NCI-H2196 treated with DMSO at 0.1 percent for 48 hours (cell line): ENCODE measurements around the gene MTHFD2.
"Not testable (repeated sequence)": the region's sequence is repeated elsewhere in the genome, so short reads cannot be mapped to it uniquely, and the experiment has no call there.

Experiments used
- DNase-seq: peaks from one replicate; lab custom pipeline; 2025; ENCODE audit not compliant: unreplicated experiment; lab: John Stamatoyannopoulos, UW

The MTHFD2 gene

DNA sequence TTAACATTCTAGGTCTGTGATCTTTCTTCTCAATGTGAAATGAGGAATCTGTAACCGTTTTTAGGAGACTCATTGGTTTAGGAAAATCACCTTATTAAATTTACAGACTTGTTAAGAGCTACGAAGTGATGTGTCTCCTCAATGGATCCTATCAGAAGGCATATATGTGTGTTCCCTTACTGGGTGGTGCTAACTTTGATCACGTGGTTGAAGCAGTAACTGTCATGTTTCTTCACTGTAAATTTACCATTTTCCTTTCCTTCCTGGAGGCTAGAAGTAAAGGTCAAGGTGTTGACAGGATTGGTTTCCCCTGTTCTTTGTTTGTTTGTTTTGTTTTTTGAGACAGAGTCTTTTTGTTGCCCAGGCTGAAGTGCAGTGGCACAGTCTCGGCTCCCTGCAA, 1.4 kb upstream of the MTHFD2 start:
- DNase-seq: no peak

DNA sequence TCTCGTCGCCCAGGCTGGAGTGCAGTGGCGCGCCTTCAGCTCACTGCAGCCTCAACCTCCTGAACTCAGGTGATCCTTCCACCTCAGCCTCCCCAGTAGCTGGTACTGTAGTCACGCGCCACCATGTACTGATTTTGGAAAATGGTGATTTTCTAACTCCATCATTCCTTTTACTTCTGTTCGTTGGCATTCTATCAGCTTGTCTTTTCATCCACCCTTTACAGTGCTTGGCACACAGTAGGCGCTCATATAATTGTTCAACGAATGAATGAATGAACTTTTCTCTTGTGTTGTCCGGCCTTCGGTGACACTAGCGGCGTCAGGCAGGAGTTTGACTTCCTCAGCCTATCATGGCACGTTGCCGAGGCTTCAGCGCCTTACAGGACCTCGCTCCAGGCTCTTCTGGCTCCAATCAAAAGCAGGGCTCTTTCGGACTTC, 373 bp upstream of the MTHFD2 start:
- DNase-seq: no peak

DNA sequence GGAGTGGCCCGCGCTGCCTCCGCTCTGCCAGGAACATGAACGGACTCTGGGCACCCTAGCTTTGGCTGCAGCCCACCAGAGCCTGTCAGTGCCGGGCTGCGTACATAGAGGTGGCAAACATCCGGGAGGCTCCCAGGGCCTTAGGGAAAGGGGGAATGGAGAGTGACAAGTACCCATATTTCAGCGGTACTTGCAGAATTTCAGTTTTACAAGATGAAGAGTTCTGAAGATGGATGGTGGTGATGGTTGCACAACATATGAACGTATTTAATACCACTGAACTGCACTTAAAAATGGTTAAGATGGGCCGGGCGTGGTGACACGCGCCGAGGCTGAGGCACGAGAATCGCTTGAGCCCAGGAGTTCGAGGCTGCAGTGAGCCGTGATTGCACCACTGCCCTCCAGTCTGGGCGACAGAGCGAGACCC, 873 bp downstream of the MTHFD2 start:
- no peak for DNase-seq

DNA sequence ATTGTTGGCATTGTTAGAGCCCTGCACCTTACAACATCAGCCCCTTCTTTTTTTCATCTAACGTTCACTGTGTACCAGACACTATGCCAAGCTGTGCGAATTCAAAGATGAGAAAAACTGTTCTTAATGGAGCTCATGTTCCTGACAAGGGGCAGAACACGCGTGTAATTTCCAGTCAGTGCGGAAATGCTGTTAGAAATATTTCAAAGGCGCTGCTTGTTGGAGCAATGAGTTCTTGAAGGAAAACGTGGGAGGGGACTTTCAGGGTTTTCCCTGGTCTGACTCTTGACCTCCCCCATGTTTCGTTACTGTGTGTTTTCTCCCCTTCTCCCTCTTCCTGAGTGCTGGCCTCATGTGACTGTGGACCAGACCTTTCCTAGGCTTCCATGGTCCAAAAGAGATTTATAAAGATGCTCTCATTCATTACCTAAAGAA, 1.5 kb downstream of the MTHFD2 start:
- no peak for DNase-seq

DNA sequence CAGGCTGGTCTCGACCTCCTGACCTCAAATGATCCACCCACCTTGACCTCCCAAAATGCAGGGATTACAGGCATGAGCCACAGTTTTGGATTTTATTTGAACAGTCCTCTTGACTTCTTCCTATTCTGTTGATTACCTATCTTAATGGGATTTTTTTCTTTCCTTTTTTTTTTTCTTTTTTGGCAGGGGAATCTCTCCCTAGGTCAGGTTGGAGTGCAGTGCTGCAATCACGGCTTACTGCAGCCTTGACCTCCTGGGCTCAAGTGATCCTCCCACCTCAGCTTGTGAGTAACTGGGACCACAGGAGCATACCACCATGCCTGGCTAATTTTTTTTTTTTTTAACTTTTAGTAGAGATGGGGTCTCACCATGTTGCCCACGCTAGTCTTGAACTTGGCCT, 2.8 kb downstream of the MTHFD2 start:
- no peak for DNase-seq

DNA sequence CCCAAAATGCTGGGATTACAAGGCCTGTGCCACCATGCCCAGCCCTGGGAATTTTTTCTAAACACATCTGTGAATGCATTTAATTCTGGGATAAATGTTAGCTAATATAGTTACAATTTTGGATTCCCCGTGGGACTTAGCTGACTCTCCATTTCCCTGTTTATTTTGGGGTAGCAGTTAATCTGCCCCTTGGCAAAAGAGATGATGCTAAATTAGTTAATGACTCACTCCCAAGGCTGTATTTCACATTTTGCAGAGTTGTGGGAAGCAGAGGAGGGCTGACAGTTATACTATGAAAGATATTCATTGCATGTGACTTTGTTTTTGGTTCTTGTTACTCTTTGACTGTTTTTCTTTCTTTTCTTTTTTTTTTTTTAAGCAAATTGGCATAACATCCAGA, 3.2 kb downstream of the MTHFD2 start:
- no peak for DNase-seq

DNA sequence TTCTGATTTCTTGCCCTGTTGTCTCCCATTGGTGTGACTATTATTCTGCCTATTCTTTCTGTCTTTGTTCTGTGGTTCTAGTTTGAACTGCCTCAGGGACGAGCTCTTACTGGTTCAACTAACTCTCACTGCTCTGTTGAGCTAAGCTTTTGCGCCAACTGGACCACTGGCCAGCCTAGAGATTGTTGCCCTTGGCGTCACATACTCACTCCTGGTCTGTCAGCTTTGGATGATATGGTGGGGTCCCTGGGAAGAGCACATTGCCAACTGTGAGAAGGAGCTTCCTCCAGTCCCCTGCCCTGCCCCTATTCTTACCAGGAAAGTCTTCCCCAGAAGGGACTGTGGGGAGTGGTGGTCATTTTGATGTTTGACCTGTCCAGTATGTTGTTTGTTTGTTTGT, 6.0 kb downstream of the MTHFD2 start:
- DNase-seq: no peak

DNA sequence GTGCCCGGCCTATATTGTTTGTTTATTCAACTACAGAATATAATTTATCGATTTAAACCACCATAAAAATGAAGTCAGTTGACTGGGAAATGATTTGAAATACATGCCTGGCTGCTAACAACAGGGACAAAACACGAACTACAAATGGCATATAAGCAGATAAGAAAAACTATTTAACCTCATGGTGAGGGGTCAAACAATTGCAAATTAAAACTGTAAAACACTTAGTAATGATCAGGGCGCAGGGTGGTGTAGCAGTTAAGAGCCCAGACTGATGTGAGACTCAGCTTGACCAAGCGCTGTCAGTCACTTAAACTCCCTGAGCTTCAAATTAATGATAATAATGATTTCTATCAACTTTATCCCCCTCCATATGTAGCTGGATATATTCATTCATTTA, 6.7 kb downstream of the MTHFD2 start:
- DNase-seq: no peak

DNA sequence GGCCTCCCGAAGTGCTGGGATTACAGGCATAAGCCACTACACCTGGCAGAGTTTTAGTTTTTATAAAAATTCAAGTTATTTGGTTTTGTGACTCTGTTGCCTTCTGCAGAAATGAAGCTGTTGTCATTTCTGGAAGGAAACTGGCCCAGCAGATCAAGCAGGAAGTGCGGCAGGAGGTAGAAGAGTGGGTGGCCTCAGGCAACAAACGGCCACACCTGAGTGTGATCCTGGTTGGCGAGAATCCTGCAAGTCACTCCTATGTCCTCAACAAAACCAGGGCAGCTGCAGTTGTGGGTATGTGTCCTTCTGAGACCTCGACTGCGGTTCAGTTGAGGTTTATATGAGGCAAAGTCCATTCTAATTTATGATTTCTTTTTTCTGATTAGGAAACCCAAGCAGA, 7.2 kb downstream of the MTHFD2 start:
- no peak for DNase-seq

DNA sequence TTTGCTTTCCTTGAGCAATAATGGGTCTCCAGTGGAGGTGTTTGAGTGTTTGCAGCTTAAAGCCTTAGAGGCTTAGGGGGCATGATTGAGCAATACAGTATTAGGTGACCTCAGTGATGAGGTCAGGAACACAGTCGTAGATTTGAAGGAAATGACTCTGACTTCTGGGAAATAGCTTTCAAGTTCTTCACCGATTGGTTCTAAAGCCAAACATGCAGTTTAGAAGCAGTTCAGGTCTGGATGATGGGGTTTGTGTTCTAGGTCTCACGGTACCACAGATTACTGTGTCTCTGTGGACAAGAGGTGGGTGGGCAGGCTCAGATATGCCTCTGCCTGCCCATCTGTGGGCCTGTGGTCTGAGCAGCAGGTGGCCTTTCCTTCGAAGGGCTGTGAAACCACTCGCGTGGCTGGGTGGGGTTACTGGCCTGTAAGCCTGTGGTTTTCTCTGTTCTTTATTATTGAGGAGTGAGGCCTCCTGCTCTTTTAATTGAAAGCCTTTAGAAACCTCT, 7.8 kb downstream of the MTHFD2 start:
- no peak for DNase-seq

DNA sequence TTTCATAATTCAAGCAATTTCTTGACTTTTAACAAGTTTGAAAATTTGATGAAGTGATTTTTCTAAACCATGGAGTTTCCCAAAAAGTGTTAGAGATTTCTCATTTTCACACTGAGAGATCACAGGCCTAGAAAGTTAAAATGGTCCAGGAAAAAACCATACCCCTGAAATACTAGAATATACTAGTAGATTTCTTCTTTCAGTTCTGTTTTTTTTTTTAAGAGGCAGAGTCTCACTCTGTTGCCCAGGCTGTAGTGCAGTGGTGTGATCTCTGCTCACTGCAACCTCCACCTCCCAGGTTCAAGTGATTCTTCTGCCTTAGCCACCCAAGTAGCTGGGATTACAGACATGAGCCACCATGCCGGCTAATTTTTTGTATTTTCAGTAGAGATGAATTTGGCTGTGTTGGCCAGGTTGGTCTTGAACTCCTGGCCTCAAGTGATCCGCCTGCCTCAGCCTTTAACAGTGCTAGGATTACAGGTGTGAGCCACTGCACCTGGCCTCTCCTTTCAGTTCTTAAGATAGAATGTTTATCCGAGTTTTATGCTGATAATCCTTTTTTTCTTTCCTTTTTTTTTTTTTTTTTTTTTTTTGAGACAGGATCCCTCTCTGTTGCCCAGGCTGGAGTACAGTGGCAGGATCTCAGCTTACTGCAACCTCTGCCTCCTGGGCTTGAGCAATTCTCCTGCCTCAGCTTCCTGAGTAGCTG, 14.4 kb downstream of the MTHFD2 start:
- DNase-seq: no peak

DNA sequence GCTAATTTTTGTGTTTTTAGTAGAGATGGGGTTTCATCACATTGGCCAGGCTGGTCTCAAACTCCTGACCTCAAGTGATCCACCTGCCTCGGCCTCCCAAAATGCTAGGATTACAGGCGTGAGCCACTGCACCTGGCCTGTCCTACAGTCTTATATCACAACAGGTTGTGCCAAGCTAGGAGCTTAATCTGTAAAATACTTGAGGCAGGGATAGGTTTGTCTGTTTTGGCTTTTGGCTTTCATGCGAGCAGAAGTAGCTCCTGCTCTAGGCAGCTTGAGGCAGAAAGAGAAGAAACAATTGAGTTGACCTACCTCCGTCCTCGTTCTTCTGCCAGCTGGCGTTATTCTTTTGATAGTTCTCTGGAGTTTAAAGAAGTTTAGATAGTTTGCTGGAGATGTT, 17.4 kb downstream of the MTHFD2 start:
- not testable (repeated sequence) for DNase-seq

DNA sequence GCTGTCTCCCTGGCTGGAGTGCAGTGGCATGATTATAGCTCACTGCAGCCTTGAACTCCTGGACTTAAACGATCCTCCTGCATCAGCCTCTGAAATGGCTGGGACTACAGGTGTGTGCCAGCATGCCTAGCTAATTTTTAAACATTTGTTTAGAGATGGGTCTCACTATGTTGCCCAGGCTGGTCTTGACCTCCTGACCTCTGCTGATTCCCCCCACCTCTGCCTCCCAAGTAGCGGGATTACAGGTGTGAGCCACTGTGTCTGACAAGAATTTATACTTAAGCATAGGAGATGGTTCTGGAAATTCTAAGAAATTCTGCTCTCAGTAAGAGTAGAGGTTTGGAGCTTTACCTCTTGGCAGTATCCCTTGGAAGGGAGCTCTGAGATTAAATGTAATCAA, 18.2 kb downstream of the MTHFD2 start:
- DNase-seq: no peak

DNA sequence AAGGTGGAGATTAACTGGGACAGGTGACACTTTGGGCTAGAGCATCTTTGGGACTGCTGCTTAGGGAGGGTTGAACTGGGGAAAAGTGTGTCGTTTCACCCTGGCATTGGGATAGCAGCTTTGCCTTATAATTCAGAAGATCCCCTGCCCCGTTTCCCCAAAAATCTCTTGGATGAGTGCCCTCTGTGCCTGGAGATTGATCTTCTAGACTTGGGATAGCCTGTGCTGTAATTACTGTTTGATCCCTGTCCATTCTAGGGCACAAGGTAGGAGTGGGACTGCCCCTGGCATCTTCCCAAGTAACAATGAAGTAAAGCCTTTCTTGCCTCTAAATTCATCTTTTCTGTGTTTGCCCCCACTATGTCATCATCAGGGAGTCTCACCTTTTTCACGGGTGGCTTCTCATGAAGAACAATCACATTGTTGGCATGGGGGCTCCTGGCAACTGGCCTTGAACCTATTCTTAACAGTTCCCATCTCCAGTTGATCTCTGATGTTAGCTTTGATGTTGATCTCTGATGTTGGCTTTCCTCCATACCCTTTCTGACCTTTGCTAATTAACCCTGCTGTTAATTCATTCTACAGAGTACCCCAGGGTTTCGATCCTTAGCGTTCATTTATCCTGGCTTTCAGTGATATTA, 21.6 kb downstream of the MTHFD2 start:
- DNase-seq: no peak

DNA sequence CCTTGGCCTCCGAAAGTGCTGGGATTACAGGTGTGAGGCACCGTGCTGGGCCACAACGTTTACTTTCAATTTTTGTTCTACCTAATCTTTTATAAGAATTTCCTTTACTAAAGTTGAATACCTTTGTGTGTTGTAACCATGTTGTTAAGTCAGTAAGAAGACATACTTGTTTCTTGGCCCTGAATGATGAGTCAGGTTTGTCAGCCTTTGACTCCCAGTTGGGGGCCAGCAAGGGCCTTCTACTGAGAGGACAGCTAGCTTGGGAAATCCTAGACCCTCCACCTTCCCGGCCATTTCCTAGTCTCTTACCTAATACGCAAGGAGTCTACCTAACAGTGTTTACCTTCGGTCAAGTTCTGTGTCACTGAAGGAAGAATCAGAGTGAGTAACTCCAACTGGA, 22.7 kb downstream of the MTHFD2 start:
- no peak for DNase-seq

DNA sequence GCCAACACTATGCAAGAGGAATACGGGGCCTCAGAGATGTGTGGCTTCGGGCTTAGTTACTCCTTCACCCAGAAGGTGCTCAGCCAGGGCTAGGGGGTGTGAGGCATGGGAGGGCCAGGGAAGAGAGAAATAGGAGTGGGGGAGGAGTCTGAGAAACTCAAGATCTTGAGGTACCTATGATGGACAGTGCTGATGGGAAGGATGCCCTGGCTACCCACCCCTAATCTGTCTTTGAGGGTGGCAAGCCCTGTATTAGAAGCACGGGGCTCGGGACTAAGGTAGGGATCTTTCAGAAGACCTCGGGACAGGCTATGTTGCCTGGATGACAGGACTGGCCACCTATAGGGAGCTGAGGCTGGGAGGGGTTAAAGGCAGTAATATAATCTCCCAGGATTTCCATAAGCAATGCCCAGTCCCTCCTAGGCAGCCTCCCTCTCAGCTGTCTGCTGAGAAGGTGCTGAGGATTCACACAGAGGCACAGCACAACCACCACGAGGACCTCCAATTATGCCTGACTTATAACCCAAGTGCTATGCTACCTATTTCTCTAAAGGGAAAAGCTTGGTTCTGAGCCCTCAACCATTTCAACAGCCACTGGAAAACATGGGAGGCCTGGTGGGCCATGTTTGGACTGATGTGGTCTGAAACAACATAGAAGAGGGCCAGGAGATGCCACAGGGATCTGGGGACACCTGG, 23.3 kb downstream of the MTHFD2 start:
- DNase-seq: no peak

DNA sequence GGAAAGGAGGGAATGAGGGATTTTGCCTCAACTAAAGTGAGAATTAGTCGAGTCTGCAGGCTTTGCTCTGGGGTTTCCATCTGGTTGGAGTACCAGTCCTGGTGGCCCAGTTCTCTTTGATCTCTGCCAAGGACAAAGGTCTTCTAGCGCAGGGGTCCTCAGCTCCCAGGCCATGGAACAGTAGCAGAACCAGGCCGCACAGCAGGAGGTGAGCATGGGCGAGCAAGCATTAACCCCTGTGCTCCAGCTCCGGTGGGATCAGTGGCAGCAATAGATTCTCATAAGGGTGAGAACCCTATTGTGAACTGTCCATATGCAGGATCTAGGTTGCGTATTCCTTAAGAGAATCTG, 23.9 kb downstream of the MTHFD2 start:
- no peak for DNase-seq

DNA sequence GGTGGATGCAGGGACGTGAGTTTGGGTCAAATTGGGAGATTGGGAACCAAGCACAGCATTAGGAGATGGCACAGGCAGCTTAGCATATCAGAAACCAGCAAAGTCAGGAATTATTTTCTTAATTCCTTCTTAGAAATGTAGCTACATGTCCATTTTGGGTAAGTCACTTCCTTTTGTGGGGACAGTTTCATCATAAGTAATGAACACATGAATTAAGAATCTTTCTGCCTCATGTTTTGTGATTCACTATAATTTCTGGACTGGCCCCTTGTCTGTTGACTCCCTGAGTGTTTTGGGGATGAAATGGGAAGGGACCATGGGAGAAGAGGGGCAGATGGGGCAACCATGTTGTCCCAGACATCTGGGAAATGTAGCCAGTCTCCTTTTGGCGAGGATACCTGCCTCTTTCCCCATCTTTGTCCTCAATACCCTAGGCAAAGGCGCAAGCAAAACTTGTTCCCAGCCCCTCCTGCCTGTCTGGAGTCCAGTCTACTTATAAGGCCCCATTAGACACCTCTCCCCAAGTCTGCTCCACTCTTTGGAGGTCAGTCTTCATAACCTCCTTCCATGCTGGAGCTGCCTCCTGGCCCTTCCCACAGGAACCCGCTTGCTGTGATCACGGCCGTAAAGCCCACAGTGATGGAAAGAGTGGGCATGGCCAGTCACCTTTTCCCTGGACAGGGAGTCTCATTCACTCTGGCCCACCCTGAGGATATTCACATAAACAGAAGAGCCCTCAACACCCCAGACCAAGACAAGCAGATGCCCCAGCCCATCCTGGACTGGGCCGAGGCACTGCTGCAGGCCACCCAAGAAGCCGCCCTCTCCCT, 25.7 kb downstream of the MTHFD2 start:
- DNase-seq: no peak

DNA sequence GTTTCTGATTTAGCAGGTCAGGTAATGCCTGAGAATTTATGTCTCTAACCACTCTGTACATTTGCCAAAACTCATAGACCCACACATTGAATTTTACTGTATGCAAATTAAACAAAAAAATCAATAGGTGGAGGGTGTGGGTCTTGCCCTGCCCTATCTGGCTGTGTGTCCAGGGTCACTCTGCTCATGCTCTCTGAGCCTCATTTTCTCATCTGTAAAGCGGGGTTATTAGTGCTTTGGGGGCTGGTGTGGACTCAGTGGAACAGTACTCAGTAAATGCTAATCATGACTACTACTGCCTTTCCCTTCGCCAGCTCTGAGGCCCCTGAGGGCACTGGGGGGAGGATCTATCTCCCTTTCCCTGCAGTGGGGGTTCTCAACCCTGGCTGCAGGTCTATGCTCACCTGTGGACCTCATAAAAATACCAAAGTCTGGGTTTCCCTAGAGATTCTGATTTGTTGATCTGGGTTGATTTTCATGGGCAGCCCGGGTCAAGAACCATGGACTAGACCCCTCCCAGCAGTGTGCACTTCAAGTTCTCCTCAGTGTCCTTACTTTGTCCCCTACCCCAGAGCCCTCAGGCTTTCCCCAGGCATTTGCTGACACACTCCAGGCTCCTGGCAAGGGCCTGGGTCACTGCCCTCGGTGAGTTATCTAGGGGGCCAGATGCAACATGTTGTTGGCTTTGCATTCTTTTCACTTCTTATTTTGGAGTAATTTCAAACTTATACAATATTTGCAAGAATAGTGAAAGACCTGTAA, 27.5 kb downstream of the MTHFD2 start:
- DNase-seq: no peak

DNA sequence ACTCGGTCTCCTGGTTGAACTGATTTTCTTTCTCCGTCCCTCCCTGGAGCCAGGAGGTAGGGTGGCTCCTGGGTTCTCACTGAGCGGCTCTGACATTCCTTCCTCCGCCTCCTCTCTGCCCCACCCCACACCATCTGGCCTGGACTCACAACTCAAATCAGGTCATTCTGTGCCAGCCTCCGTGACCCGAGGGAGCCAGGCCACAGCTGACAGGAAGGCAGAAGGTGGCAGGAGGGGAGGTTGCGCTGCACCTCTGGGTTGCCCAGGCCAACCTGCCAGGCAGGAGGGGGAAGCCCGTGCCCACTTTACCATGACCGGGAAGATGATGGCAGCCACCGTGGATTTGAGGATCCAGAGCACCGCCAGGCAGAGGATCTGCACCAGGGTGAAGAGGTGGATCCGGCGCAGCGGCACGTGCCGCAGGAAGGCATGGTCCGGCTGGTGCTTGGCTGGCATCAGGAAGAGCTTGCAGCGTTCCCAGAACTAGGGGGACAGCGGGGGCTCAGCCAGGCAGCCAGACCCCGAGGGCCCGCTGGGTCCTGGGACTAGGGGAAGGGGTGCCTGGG, 28.3 kb downstream of the MTHFD2 start:
- no peak for DNase-seq
